GM12872 (cell line): ENCODE measurements around the gene FLT1.

Experiments used
- CTCF ChIP-seq: IDR thresholded peaks from 3 replicates; pipeline ENCODE4 v1.5.1; 2011; ENCODE audit warnings: low read depth, mild to moderate bottlenecking, low read length, moderate library complexity; ENCODE audit not compliant: insufficient read depth

The FLT1 gene

GRCh38 chr13:28458051-28458450 lies 36.9 kb downstream of the FLT1 start:
- no peak for TF ChIP-seq CTCF

GRCh38 chr13:28457521-28457920 lies 37.4 kb downstream of the FLT1 start:
- TF ChIP-seq CTCF: no peak

GRCh38 chr13:28455580-28456194 lies 39.2 kb downstream of the FLT1 start:
- no peak for TF ChIP-seq CTCF

- no peak for TF ChIP-seq CTCF
Observed at GRCh38 chr13:28452755-28453154, 42.2 kb downstream of the FLT1 start.

- TF ChIP-seq CTCF: no peak
Observed at GRCh38 chr13:28451482-28452217, 43.3 kb downstream of the FLT1 start.

GRCh38 chr13:28449826-28450773 lies 44.8 kb downstream of the FLT1 start:
- no peak for TF ChIP-seq CTCF
